ENCODE measurements around the gene ZNF85. TPM values are rescaled to one million over a fixed set of nuclear protein-coding genes. Genes with fewer than 3 reads are reported as not detected.
"Not testable (repeated sequence)": the region's sequence is repeated elsewhere in the genome, so short reads cannot be mapped to it uniquely, and the experiment has no call there.

ZNF85 gene
- total and polyA plus RNA-seq, 2 experiments from 2014 or later: 5.5 to 15.0 TPM

GRCh38 chr19:20964798-20965197, 41.7 kb downstream of the ZNF85 start:
- Histone ChIP-seq H3K4me2 (no peak overlapping the region), H3K27me3 (no peaks in the 10 kb centered on the region), H3K27ac (no peak overlapping the region), H4K20me1 (ENCODE audit: insufficient read depth, poor library complexity, severe bottlenecking) (no peaks in the 10 kb centered on the region), H3K36me3 (replicated peaks; ENCODE audit: insufficient read depth, low read depth) (no peaks in the 10 kb centered on the region), H3K9me2 (replicated peaks; ENCODE audit: insufficient read depth) (no peaks in the 10 kb centered on the region), H3K4me1 (ENCODE audit: insufficient read depth) (no peaks in the 10 kb centered on the region), H3K9me3 (ENCODE audit: low read depth) (no peaks in the 10 kb centered on the region), H2AFZ (no peak overlapping the region), H3K79me2 (no peaks in the 10 kb centered on the region), H3K4me3 (no peak overlapping the region)
- TF ChIP-seq EZH2phosphoT487 (IDR thresholded peaks at IDR 0.05; ENCODE audit: low read depth, severe bottlenecking, unreplicated experiment) (no peak), CTCF (IDR thresholded peaks at IDR 0.05; ENCODE audit: poor library complexity) (no peak), EZH2 (IDR thresholded peaks at IDR 0.05; ENCODE audit: borderline replicate concordance) (no peak)
- WGBS (ENCODE audit: low lambda C conversion rate, missing lambda C conversion rate): 68% methylated on average over 4 of the region's 4 CpGs
- DNase-seq (ENCODE audit: low spot score): no peak

GRCh38 chr19:20968092-20968491, 45.0 kb downstream of the ZNF85 start:
- no peak overlapping the region for H3K4me2 ChIP-seq
- TF ChIP-seq CTCF (IDR thresholded peaks at IDR 0.05; ENCODE audit: poor library complexity) (no peak), EZH2 (IDR thresholded peaks at IDR 0.05; ENCODE audit: borderline replicate concordance) (no peak), EZH2phosphoT487 (IDR thresholded peaks at IDR 0.05; ENCODE audit: low read depth, severe bottlenecking, unreplicated experiment) (no peak)
- H3K27me3 ChIP-seq: no peaks in the 10 kb centered on the region
- H3K9me3 ChIP-seq (ENCODE audit: low read depth): no peaks in the 10 kb centered on the region
- H3K9me2 ChIP-seq (replicated peaks; ENCODE audit: insufficient read depth): no peaks in the 10 kb centered on the region
- no peaks in the 10 kb centered on the region for H3K4me1 ChIP-seq (ENCODE audit: insufficient read depth)
- H4K20me1 ChIP-seq (ENCODE audit: insufficient read depth, poor library complexity, severe bottlenecking): no peaks in the 10 kb centered on the region
- no peak overlapping the region for H3K27ac ChIP-seq
- no peak overlapping the region for H3K4me3 ChIP-seq
- no peak for DNase-seq (ENCODE audit: low spot score)
- H2AFZ ChIP-seq: no peak overlapping the region
- no peaks in the 10 kb centered on the region for H3K36me3 ChIP-seq (replicated peaks; ENCODE audit: insufficient read depth, low read depth)
- WGBS (ENCODE audit: low lambda C conversion rate, missing lambda C conversion rate): 90% methylated on average over 1 of the region's 1 CpG
- H3K79me2 ChIP-seq: no peaks in the 10 kb centered on the region

- WGBS (ENCODE audit: low lambda C conversion rate, missing lambda C conversion rate): 93% methylated on average over 3 of the region's 3 CpGs
- no peak overlapping the region for H3K27ac ChIP-seq
Observed at GRCh38 chr19:20969498-20969897, 46.4 kb downstream of the ZNF85 start.

GRCh38 chr19:20969898-20970297, 46.8 kb downstream of the ZNF85 start:
- no peak for DNase-seq (ENCODE audit: low spot score)
- TF ChIP-seq EZH2 (IDR thresholded peaks at IDR 0.05; ENCODE audit: borderline replicate concordance): no peak
- no peak for TF ChIP-seq CTCF (IDR thresholded peaks at IDR 0.05; ENCODE audit: poor library complexity)
- TF ChIP-seq EZH2phosphoT487 (IDR thresholded peaks at IDR 0.05; ENCODE audit: low read depth, severe bottlenecking, unreplicated experiment): no peak
- Histone ChIP-seq H3K27ac (no peak overlapping the region), H3K9me3 (ENCODE audit: low read depth) (no peaks in the 10 kb centered on the region), H3K9me2 (replicated peaks; ENCODE audit: insufficient read depth) (no peaks in the 10 kb centered on the region), H3K27me3 (no peaks in the 10 kb centered on the region), H3K4me1 (ENCODE audit: insufficient read depth) (no peaks in the 10 kb centered on the region), H3K4me2 (no peak overlapping the region), H4K20me1 (ENCODE audit: insufficient read depth, poor library complexity, severe bottlenecking) (no peaks in the 10 kb centered on the region), H3K79me2 (no peaks in the 10 kb centered on the region), H3K4me3 (no peak overlapping the region), H3K36me3 (replicated peaks; ENCODE audit: insufficient read depth, low read depth) (no peaks in the 10 kb centered on the region), H2AFZ (no peak overlapping the region)
- 88% methylated on average over 3 of the region's 3 CpGs for WGBS (ENCODE audit: low lambda C conversion rate, missing lambda C conversion rate)

More at GRCh38 chr19:20969498-20969897, 46.4 kb downstream of the ZNF85 start:
- no peaks in the 10 kb centered on the region for H4K20me1 ChIP-seq (ENCODE audit: insufficient read depth, poor library complexity, severe bottlenecking)
- no peaks in the 10 kb centered on the region for H3K79me2 ChIP-seq
- H3K9me2 ChIP-seq (replicated peaks; ENCODE audit: insufficient read depth): no peaks in the 10 kb centered on the region
- no peak overlapping the region for H3K4me2 ChIP-seq
- TF ChIP-seq EZH2phosphoT487 (IDR thresholded peaks at IDR 0.05; ENCODE audit: low read depth, severe bottlenecking, unreplicated experiment): no peak
- no peaks in the 10 kb centered on the region for H3K36me3 ChIP-seq (replicated peaks; ENCODE audit: insufficient read depth, low read depth)
- no peak for DNase-seq (ENCODE audit: low spot score)
- H2AFZ ChIP-seq: no peak overlapping the region
- H3K27me3 ChIP-seq: no peaks in the 10 kb centered on the region
- H3K9me3 ChIP-seq (ENCODE audit: low read depth): no peaks in the 10 kb centered on the region
- H3K4me3 ChIP-seq: no peak overlapping the region
- H3K4me1 ChIP-seq (ENCODE audit: insufficient read depth): no peaks in the 10 kb centered on the region

GRCh38 chr19:20992788-20993187, 69.7 kb downstream of the ZNF85 start:
- H3K4me2 ChIP-seq; H3K36me3 ChIP-seq (replicated peaks; ENCODE audit: insufficient read depth, low read depth); H4K20me1 ChIP-seq (ENCODE audit: insufficient read depth, poor library complexity, severe bottlenecking); H3K9me2 ChIP-seq (replicated peaks; ENCODE audit: insufficient read depth); H2AFZ ChIP-seq; H3K9me3 ChIP-seq (ENCODE audit: low read depth); H3K27ac ChIP-seq; H3K4me3 ChIP-seq; H3K27me3 ChIP-seq; H3K79me2 ChIP-seq; DNase-seq (ENCODE audit: low spot score); H3K4me1 ChIP-seq (ENCODE audit: insufficient read depth): not testable (repeated sequence)
- 95% methylated on average over 2 of the region's 2 CpGs for WGBS (ENCODE audit: low lambda C conversion rate, missing lambda C conversion rate)
